ENCODE results near the gene CPSF3. TPM values are rescaled to one million over a fixed set of nuclear protein-coding genes. Genes with fewer than 3 reads are reported as not detected.

CPSF3 gene
- total RNA-seq: 60.6 and 64.1 TPM in 2 replicates

DNA sequence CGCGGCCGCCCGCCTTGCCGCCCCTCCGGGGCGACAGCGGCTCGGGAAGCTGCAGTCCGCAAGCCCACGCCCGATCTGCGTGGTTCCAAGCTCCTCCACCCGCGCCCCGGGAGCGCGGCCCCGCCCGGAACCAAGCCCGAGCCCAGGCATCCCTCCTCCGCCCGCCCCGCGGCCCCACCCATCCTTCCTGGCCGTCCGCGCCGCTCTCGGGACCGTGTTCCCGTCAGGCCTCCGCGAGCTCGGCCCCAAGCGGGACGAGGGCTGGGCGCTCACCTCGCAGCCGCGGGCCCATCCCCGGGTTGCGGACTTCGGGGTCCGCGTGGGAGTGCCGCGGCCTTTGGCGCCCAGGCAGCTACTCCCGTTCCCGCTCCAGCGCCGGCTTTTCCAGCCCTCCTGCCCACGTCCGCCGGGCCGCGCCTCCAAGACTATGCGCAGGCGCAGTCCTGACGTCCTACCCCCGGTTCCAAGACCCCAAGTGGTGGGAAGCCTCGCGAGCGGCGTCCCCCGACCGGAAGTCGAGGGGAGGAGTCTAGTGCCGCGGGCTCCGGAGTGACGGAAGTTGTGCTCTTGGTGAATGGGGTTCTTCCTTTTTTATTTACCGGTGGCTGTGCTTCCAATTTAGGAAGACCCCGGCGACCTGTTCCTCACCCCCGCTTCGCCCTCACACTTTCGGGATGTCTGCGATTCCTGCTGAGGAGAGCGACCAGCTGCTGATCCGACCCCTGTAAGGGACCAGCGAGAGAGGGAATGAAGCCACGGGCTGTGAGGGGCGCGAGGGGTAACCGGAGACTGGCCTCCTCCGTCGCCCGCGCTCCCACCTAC, at the start of gene CPSF3, which contains the start of gene ITGB1BP1:
CPSF3 (plus strand) TSS at position 555 of the 822 bp plus-strand sequence; CDS start at position 675, 120 bp downstream.
ITGB1BP1 (minus strand) TSS at position 429 of the 822 bp plus-strand sequence. CDS start 4,831 bp downstream, outside the sequence.

DNA sequence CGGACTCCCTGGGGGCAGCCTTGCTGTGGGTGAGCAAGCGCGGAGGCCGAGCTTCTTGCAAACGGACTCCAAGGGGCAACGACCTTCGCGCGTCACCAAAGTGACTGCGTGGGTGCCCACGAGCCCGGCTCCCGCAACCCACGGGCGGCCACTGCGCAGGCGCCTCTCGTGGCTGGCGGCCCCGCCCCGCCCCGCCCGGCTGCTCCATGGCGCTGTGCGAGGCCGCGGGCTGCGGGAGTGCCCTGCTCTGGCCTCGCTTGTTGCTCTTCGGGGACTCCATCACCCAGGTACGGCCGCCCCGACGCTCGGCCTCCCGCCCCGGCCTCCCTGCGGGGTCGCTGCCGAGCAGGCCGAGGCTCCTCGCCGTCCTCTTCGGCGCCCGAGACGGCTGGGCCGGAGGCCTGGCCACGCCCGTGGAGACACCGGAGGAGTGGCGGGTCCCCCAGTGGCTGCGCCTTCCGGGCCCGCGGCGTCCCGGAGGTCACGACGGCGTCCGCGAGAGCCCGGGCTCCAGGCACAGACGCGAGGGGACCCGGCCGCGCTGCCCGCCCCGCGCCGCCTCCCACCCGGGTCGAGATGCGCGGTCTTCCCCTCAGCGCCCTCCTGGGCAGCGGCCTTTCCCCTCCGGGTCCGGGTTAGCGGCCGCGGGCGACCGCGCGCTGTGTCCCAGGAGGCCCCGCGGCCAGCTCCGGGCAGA, 51.1 kb downstream of the CPSF3 start, which contains the start of gene IAH1:
IAH1 (plus strand) TSS at position 191 of the 697 bp plus-strand sequence; CDS start at position 207, 16 bp downstream.

Other genes starting within 250 kb of the CPSF3 start
- 40.9 and 76.5 TPM in 2 replicates for gene ASAP2, start 216.8 kb upstream of the CPSF3 start, total RNA-seq
- gene ITGB1BP1, start 126 bp upstream of the CPSF3 start, total RNA-seq: 19.9 and 39.7 TPM in 2 replicates
- gene IAH1, start 50.9 kb downstream of the CPSF3 start, total RNA-seq: 48.4 and 54.5 TPM in 2 replicates
- gene ADAM17, start 132.2 kb downstream of the CPSF3 start, total RNA-seq: 42.5 and 148 TPM in 2 replicates
- 294 and 424 TPM in 2 replicates for gene YWHAQ, start 207.3 kb downstream of the CPSF3 start, total RNA-seq

Data from placental pericyte (primary cell).